ENCODE measurements around the gene GARIN5A.

Gene GARIN5A

DNA sequence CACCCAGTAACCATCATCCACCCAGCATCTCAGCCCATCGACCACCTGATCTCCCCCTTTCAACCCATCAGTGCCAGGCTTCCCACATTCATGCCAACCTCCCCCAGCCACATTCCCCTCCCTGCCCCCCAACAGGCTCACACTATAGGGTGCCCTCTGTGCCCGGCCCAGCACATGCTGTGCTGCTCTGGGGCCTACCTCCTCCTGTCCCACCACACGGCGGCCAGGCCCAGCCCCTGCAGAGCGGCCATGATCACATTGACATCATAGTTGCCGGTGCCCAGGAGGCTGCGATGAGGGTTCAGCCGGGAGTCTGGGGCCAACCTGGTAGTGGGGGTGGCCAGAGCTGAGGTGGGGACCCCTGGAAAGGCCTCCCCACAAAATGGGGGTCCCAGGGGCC lies 30.7 kb upstream of the GARIN5A start:
- DNase-seq = no peak

- no peak for DNase-seq
These were observed 30.1 kb upstream of the GARIN5A start for GRCh38 chr19:50506700-50507099.

GRCh38 chr19:50505856-50506611 lies 29.4 kb upstream of the GARIN5A start:
- no peak for DNase-seq

GRCh38 chr19:50501568-50502475 lies 25.2 kb upstream of the GARIN5A start:
- DNase-seq = no peak

- DNase-seq = no peak
These were observed 24.5 kb upstream of the GARIN5A start for GRCh38 chr19:50501186-50501567.

GRCh38 chr19:50500753-50501151 lies 24.1 kb upstream of the GARIN5A start:
- DNase-seq = no peak

DNA sequence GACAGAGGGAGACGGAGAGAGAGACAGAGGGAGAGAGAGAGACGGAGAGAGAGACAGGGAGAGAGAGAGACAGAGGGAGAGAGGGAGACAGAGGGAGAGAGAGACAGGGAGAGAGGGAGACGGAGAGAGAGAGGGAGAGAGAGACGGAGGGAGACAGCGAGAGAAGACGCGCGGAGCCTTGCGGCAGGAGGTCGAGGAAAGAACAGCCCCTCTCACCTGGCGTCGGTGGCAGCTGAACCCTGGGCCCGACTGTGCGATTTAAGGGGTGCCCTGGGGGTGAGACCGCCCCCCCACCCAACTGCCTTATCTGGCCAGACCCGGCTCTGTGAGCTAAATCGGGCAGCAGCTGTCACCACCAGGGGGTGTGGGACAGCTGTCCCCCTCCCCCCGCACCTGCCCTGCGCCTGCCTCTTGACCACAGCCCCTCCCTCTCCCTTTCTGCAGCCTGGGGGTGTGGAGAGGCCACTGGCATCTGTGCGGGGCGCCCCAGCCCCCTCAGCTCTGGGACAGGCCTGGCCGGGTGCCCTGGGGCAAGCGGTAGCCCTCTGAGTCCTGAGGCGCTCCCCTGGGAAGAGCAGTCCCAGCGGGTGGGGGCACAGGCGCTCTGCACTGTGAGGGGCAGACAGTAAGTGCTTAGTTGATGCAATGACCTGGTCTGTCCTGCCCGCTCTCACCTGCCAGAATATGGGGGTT lies 23.6 kb upstream of the GARIN5A start:
- no peak for DNase-seq

GRCh38 chr19:50498219-50499056 lies 21.8 kb upstream of the GARIN5A start:
- no peak for DNase-seq

DNA sequence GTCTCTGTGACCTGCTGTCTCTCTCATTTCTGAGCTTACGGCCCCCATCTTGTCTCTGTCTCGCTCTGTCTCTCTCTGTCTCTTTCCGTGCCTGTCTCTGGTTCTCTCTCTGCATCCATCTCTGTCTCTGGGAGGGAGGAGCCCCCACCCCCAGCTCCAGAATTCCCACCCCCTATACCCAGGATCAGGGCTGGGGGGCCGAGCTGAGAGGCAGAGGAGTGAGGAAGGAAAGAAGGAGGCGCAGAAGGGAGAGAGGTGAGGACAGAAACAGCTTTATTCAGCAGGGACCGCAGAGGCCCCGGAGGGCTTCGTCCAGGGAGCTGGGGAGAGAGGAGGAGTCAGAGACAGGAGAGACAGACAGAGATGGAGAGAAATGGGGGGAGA lies 20.4 kb upstream of the GARIN5A start:
- DNase-seq = no peak

DNA sequence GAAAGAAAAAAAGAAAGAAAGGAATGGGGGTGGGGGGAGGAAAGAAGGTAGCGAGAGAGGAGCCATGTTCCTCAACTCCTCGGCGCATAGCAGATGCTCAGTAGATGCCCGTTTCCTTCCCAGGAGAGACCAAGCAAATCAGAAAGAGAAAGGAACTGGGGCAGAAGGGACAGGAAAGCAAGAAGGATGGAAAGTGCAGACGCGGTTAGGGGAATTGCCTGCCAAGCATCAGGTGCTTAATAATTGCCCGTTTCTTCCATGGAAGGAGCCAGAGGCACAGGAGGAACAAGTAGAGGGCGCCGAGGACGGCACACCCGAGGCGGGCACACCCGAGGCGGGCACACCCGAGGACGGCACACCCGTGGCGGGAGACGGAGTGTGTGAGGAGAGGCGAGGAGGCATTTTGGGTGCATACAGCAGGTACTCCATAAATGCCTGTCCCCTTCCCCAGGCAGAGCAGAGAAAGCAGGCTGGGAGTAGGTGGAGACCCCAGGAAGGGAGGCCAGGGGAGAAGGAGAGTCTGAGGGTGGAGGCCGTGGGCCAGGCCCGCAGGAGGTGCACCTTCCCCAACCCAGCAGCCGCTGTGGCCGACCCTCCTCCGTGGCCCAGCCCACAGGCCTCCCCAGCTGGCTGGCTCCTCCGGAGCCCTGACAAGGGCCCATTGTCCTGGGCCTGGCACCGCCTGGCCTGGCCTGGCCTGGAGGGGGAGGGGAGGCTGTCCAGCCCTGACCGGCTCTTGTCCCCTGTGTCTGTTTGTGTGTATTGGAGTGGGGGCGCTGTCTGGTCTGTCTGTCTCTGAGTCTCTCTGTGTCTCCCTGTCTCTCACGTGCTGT lies 19.8 kb upstream of the GARIN5A start:
- no peak for DNase-seq

GRCh38 chr19:50495020-50495531 lies 18.4 kb upstream of the GARIN5A start:
- DNase-seq = no peak

GRCh38 chr19:50494186-50495019 lies 17.8 kb upstream of the GARIN5A start:
- DNase-seq = no peak

- no peak for DNase-seq
These were observed 16.5 kb upstream of the GARIN5A start for GRCh38 chr19:50493171-50493570.

DNA sequence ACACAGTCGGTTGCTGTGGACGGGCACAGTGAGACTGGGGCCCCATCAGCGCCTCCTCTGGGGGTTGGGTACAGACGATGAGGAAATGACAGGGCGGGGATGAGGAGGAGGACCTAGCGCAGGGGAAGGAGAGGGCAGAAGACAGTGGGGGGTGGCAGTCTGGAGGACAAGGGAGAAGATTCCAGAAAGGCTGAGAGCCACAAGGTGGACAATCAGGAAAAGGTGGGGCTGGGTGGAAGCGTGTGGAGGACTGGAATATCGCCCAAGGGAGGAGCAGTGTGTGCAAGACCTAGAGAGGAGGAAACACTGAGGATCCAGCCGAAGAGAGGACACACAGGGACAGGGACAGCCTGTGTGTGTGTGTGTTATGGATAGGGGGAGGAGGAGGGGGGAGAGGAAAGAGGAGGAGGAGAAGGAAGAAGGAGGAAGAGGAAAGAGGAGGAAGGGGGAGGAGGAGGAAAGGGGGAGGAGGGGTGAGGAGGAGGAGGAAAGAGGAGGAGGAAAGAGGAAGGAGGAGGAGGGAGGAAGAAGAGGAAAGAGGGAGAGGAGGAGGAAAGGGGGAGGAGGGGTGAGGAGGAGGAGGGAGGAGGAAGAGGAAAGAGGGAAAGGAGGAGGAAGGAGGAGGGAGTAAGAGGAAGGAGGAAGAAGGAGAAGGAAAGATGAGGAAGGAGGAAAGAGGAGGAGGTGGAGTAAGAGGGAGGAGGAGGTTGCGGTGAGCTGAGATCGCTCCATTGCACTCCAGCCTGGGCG lies 15.8 kb upstream of the GARIN5A start:
- no peak for DNase-seq

DNA sequence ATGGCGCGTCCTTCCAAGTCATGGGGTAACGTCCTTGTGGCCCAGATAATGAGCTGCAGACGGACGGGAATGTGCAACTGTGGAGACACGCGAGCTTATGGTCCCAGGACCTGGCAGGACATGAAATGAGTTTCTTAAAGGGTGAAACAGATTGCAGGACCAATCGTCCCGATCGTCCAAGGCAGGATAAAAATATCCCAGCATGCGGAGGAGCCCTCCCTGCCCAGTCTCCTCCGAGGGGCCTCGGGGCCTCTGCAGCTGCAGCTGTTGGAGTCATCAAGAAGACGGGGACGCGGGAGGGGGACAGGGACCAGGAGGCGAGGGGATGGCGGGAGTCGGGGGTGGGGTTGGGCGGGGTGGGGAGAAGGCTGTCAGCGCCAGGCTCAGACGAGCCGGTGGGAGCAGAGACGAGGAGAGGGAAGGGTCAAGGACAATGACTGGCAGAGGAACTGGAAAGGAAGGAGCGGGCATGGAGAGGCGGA lies 14.4 kb upstream of the GARIN5A start:
- no peak for DNase-seq

DNA sequence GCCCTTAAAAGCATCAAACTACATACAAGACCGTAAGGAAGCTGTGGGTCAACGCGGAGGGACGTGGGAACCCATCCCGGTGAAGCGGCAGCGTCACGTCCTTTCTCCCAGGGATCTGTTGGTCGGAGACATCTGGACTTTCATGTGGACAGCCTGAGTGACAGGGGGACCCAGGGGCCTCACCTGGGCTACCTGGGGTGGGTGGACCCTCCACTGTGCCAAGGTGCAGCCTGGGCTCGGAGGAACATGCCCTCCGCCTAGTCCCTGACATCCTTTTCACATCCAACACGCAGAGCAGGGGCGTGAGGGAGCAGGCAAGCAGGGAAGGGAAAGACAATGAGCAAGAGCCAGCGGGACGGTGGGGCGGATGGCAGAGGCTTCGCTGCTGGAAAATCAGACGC lies 13.8 kb upstream of the GARIN5A start:
- no peak for DNase-seq

- no peak for DNase-seq
These were observed 12.9 kb upstream of the GARIN5A start for GRCh38 chr19:50489461-50490011.

DNA sequence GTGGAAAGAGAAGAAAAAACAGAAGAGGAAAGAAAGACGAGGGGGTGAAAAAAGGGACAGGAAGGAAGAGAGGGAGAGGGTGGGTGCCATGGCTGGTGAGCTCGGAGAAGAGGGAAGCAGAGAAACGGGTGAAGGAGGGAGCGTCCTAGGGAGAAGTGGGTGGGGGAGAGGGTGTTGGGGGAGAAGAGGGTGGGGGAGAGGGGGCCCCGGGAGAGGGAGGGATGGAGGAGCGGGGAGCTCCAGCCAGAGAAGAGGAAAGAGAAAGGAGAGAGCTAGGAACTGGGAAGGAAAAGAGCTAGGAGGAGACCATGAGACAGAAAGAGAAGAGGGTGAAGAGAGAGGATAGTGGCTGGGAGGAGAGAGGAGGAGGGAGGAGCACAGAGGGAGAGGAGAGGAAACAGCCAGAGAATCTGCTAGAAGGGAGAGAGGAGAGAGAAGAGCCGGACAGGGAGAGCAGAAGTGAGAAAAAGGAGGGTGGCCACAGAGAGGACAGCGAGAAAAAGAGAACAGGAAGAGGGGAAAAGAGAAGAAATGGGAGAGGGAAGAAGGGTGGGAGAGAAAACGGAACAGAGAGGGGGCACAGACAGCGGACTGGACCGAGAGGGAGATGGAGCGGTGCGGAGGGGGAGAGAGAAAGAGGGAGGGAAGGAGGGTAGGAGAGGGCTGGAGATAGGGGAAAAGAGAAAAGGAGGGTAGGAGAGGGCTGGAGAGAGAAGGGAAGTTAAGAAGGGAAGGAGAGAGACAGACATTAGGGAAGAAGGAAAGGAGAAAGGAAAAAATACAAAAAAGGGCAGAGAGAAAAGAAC lies 11.9 kb upstream of the GARIN5A start:
- no peak for DNase-seq

Measured in T-helper 9 cell (primary cell).